HUES64 (cell line): ENCODE measurements around the gene TMEM209.

ENCODE experiments used
- H3K27ac ChIP-seq: 2 replicates; pipeline ENCODE4 v1.7.0; 2013; ENCODE audit warnings: low read depth, low read length, inconsistent platforms
- H3K27me3 ChIP-seq: 2 replicates; pipeline ENCODE4 v1.6.1; 2013; ENCODE audit warnings: mild to moderate bottlenecking, low read length; ENCODE audit not compliant: insufficient read depth
- H3K36me3 ChIP-seq: 2 replicates; pipeline ENCODE4 v1.6.1; 2013; ENCODE audit warnings: mild to moderate bottlenecking, low read length; ENCODE audit not compliant: insufficient read depth
- H3K4me1 ChIP-seq: 2 replicates; pipeline ENCODE4 v1.6.1; 2013; ENCODE audit warnings: mild to moderate bottlenecking, low read length, moderate library complexity; ENCODE audit not compliant: insufficient read depth
- H3K4me3 ChIP-seq: 2 replicates; pipeline ENCODE4 v1.5.1; 2013; ENCODE audit warnings: mild to moderate bottlenecking, low read length, moderate library complexity
- H3K9ac ChIP-seq: 2 replicates; pipeline ENCODE4 v1.6.1; 2013; ENCODE audit warnings: mild to moderate bottlenecking, low read depth, low read length
- H3K9me3 ChIP-seq: 2 replicates; pipeline ENCODE4 v1.6.1; 2013; ENCODE audit warnings: low read depth, low read length; ENCODE audit not compliant: insufficient read depth
- WGBS: fragments of 150-250, 120-280 bp; methylation state at CpG from one replicate; pipeline ENCODE4 v1.1.7; 2013; ENCODE audit warnings: missing lambda C conversion rate; 5-methylcytosine and 5-hydroxymethylcytosine counted together

TMEM209 gene

GRCh38 chr7:130114776-130115175 is 90.4 kb downstream of the TMEM209 start:
- Histone ChIP-seq H3K9me3 (no peaks in the 10 kb centered on the region), H3K4me1 (no peaks in the 10 kb centered on the region), H3K4me3 (no peak overlapping the region), H3K9ac (no peak overlapping the region), H3K36me3 (peaks cover 10% of the 10 kb centered on the region; the same call in 1 of the 2 replicates), H3K27ac (no peak overlapping the region), H3K27me3 (no peaks in the 10 kb centered on the region)
- WGBS = 95% methylated on average over 2 of the region's 2 CpGs
